Prostate gland (tissue), 2 donors: ENCODE measurements around the gene BMERB1.

ENCODE experiments used
- POLR2A ChIP-seq: fragments of 450-650 bp; IDR thresholded peaks from one replicate; pipeline ENCODE4 v1.6.1; 2016; ENCODE audit warnings: antibody characterized with exemption, mild to moderate bottlenecking
- POLR2AphosphoS5 ChIP-seq: sonication (generic); formaldehyde crosslinking; IDR thresholded peaks from one replicate; pipeline ENCODE4 v1.6.1; 2017; ENCODE audit warnings: antibody characterized with exemption
- TF ChIP-seq, protein P1 (sequence below), 4 experiments: fragments of 200-600 bp in 2 of 4; fragments of 450-650 bp in 2 of 4; sonication (generic) in 2 of 4; IDR thresholded peaks; 1 replicate in 3 of 4; 2 replicates in 1 of 4; pipeline ENCODE4 v1.5.1; 2016 to 2019; ENCODE audit warnings: antibody characterized with exemption in 4 of 4, mild to moderate bottlenecking in 2 of 4, moderate library complexity in 2 of 4

GRCh38 chr16:15526731-15527130 is 92.3 kb downstream of the BMERB1 start:
- TF ChIP-seq, protein P1, sequence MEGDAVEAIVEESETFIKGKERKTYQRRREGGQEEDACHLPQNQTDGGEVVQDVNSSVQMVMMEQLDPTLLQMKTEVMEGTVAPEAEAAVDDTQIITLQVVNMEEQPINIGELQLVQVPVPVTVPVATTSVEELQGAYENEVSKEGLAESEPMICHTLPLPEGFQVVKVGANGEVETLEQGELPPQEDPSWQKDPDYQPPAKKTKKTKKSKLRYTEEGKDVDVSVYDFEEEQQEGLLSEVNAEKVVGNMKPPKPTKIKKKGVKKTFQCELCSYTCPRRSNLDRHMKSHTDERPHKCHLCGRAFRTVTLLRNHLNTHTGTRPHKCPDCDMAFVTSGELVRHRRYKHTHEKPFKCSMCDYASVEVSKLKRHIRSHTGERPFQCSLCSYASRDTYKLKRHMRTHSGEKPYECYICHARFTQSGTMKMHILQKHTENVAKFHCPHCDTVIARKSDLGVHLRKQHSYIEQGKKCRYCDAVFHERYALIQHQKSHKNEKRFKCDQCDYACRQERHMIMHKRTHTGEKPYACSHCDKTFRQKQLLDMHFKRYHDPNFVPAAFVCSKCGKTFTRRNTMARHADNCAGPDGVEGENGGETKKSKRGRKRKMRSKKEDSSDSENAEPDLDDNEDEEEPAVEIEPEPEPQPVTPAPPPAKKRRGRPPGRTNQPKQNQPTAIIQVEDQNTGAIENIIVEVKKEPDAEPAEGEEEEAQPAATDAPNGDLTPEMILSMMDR (IDR thresholded peaks at IDR 0.05) = no peak
- TF ChIP-seq POLR2A (no peak), POLR2AphosphoS5 (no peak)
